GM15510 (cell line): ENCODE results near the gene STX1B.

Source experiments
- POLR2A ChIP-seq: IDR thresholded peaks from 3 replicates; pipeline ENCODE4 v1.6.1; 2011; ENCODE audit warnings: borderline replicate concordance; ENCODE audit not compliant: insufficient read length; ENCODE audit errors: extremely low read depth

The STX1B gene

GRCh38 chr16:30941600-30942425 is 68.6 kb downstream of the STX1B start:
- no peak for TF ChIP-seq POLR2A
